ENCODE results near the gene TBC1D5. TPM values are rescaled to one million over a fixed set of nuclear protein-coding genes. Genes with fewer than 3 reads are reported as not detected.
A peak's percentile ranks its signal among the peaks of the same experiment; 100 is the strongest.

The TBC1D5 gene
- total and polyA plus RNA-seq, 2 donors (not counting 1 experiment from before 2014, with no cell fraction given) = 22.6 to 111 TPM

- peak overlapping the region; percentile 78 for H3K27ac Mint-ChIP-seq
- no peaks in the 10 kb centered on the region for H3K27me3 ChIP-seq (replicated peaks in 1 of 4; ENCODE audit: control extremely low read depth in 1 of 4, control insufficient read depth in 3 of 4, insufficient read depth in 4 of 4, low read length in 3 of 4)
- H3K4me3 ChIP-seq (ENCODE audit: control extremely low read depth in 1 of 5, extremely low read depth in 1 of 5, insufficient read depth in 1 of 5, low read depth in 2 of 5, low read length in 4 of 5) = peak overlapping the region in 4 of 5 experiments; percentile 10 to 58 (median 38)
- H4K20me1 ChIP-seq (ENCODE audit: control insufficient read depth, insufficient read depth, low read length, poor library complexity, severe bottlenecking) = no peaks in the 10 kb centered on the region
- peaks cover 32% of the 10 kb centered on the region for H3K4me1 Mint-ChIP-seq
- H3K4me3 Mint-ChIP-seq = peak overlapping the region; percentile 84
- H3K27me3 Mint-ChIP-seq = no peaks in the 10 kb centered on the region
- TF ChIP-seq EZH2 (IDR thresholded peaks at IDR 0.05; ENCODE audit: borderline replicate concordance, insufficient read depth, low read depth, low read length, poor library complexity, severe bottlenecking) = no peak
- ChIA-PET POLR2A (no interaction called here), CTCF (no interaction called here)
- H3K4me1 ChIP-seq (ENCODE audit: control insufficient read depth in 2 of 2, insufficient read depth in 2 of 2, low read length in 2 of 2) = peaks cover 34 to 38% of the 10 kb centered on the region in 2 donors
- peak overlapping the region; percentile 41 to 81 for H3K27ac ChIP-seq (ENCODE audit: low read length in 2 of 2)
- intact Hi-C loops (cut with micrococcal nuclease) = loop anchor here (10.0 kb wide), 2 partner anchors 105 to 475 kb away; no protein-coding TSS in a partner anchor
- no peaks in the 10 kb centered on the region for H3K79me2 ChIP-seq (ENCODE audit: control insufficient read depth, insufficient read depth, low read length)
- ATAC-seq (ENCODE audit: low read depth) (no peak), DNase-seq (peak; percentile 39)
- H3K9me3 ChIP-seq (ENCODE audit: control extremely low read depth in 1 of 3, control insufficient read depth in 2 of 3, insufficient read depth in 1 of 3, low read length in 2 of 3) = no peaks in the 10 kb centered on the region
- 46% methylated on average over 2 of the region's 3 CpGs for WGBS (ENCODE audit: insufficient coverage)
- peak overlapping the region; percentile 87 for H2AFZ ChIP-seq (ENCODE audit: insufficient read depth, low read depth, low read length, poor library complexity, severe bottlenecking)
- no peaks in the 10 kb centered on the region for H3K9me3 Mint-ChIP-seq (ENCODE audit: insufficient read depth)
- no peaks in the 10 kb centered on the region for H3K36me3 ChIP-seq (replicated peaks in 1 of 2; ENCODE audit: control extremely low read depth in 1 of 2, control insufficient read depth in 1 of 2, extremely low read depth in 1 of 2, insufficient read depth in 2 of 2, low read length in 1 of 2)
- H3K9ac ChIP-seq (ENCODE audit: low read length) = peak overlapping the region; percentile 61
- peak overlapping the region; percentile 71 for H3K4me2 ChIP-seq (replicated peaks; ENCODE audit: low read depth, low read length, poor library complexity, severe bottlenecking)
Measured at GRCh38 chr3:17749705-17750293, 7.4 kb upstream of the TBC1D5 start.

GRCh38 chr3:17749281-17749680 lies 6.8 kb upstream of the TBC1D5 start:
- no peaks in the 10 kb centered on the region for H3K27me3 ChIP-seq (replicated peaks in 1 of 4; ENCODE audit: control extremely low read depth in 1 of 4, control insufficient read depth in 3 of 4, insufficient read depth in 4 of 4, low read length in 3 of 4)
- ChIA-PET CTCF (no interaction called here), POLR2A (no interaction called here)
- Mint-ChIP-seq H3K27me3 (no peaks in the 10 kb centered on the region), H3K27ac (peak overlapping the region; percentile 78), H3K4me3 (peak overlapping the region; percentile 84), H3K9me3 (ENCODE audit: insufficient read depth) (no peaks in the 10 kb centered on the region), H3K4me1 (peaks cover 34% of the 10 kb centered on the region)
- DNase-seq (no peak), ATAC-seq (ENCODE audit: low read depth) (peak; percentile 42)
- intact Hi-C loops (cut with micrococcal nuclease) = loop anchor here (10.0 kb wide), 2 partner anchors 104 to 476 kb away; no protein-coding TSS in a partner anchor
- peak overlapping the region; percentile 61 for H3K9ac ChIP-seq (ENCODE audit: low read length)
- H4K20me1 ChIP-seq (ENCODE audit: control insufficient read depth, insufficient read depth, low read length, poor library complexity, severe bottlenecking) = no peaks in the 10 kb centered on the region
- peaks cover 34 to 38% of the 10 kb centered on the region in 2 donors for H3K4me1 ChIP-seq (ENCODE audit: control insufficient read depth in 2 of 2, insufficient read depth in 2 of 2, low read length in 2 of 2)
- no peaks in the 10 kb centered on the region for H3K79me2 ChIP-seq (ENCODE audit: control insufficient read depth, insufficient read depth, low read length)
- H3K27ac ChIP-seq (ENCODE audit: low read length in 2 of 2) = peak overlapping the region; percentile 41 to 81
- WGBS (ENCODE audit: insufficient coverage) = no CpG with 5 or more reads among the region's 1 CpG
- H3K4me2 ChIP-seq (replicated peaks; ENCODE audit: low read depth, low read length, poor library complexity, severe bottlenecking) = peak overlapping the region; percentile 71
- no peak for TF ChIP-seq CTCF (IDR thresholded peaks at IDR 0.05)
- TF ChIP-seq EZH2 (IDR thresholded peaks at IDR 0.05; ENCODE audit: borderline replicate concordance, insufficient read depth, low read depth, low read length, poor library complexity, severe bottlenecking) = no peak
- no peaks in the 10 kb centered on the region for H3K9me3 ChIP-seq (ENCODE audit: control extremely low read depth in 1 of 3, control insufficient read depth in 2 of 3, insufficient read depth in 1 of 3, low read length in 2 of 3)
- peak overlapping the region in 3 of 5 experiments; percentile 31 to 58 (median 44) for H3K4me3 ChIP-seq (ENCODE audit: control extremely low read depth in 1 of 5, extremely low read depth in 1 of 5, insufficient read depth in 1 of 5, low read depth in 2 of 5, low read length in 4 of 5)
- peak overlapping the region; percentile 87 for H2AFZ ChIP-seq (ENCODE audit: insufficient read depth, low read depth, low read length, poor library complexity, severe bottlenecking)
- H3K36me3 ChIP-seq (replicated peaks in 1 of 2; ENCODE audit: control extremely low read depth in 1 of 2, control insufficient read depth in 1 of 2, extremely low read depth in 1 of 2, insufficient read depth in 2 of 2, low read length in 1 of 2) = no peaks in the 10 kb centered on the region

All from B cell (primary cell).